ENCODE measurements around the gene HSPB6.
"Not testable (repeated sequence)": the region's sequence is repeated elsewhere in the genome, so short reads cannot be mapped to it uniquely, and the experiment has no call there.

HSPB6 gene

GRCh38 chr19:35731779-35732405 lies 24.9 kb downstream of the HSPB6 start:
- no peak for DNase-seq (ENCODE audit: low read depth)

GRCh38 chr19:35731353-35731752 lies 25.5 kb downstream of the HSPB6 start:
- no peak for DNase-seq (ENCODE audit: low read depth)

- DNase-seq (ENCODE audit: low read depth): no peak
Observed at GRCh38 chr19:35730326-35730725, 26.5 kb downstream of the HSPB6 start.

GRCh38 chr19:35729763-35730162 lies 27.1 kb downstream of the HSPB6 start:
- no peak for DNase-seq (ENCODE audit: low read depth)

- no peak for DNase-seq (ENCODE audit: low read depth)
Observed at GRCh38 chr19:35729021-35729420, 27.8 kb downstream of the HSPB6 start.

- DNase-seq (ENCODE audit: low read depth): no peak
Observed at GRCh38 chr19:35727956-35728706, 28.7 kb downstream of the HSPB6 start.

GRCh38 chr19:35727053-35727955 lies 29.5 kb downstream of the HSPB6 start:
- no peak for DNase-seq (ENCODE audit: low read depth)

GRCh38 chr19:35725216-35725861 lies 31.5 kb downstream of the HSPB6 start:
- no peak for DNase-seq (ENCODE audit: low read depth)

- no peak for DNase-seq (ENCODE audit: low read depth)
Observed at GRCh38 chr19:35724560-35724959, 32.3 kb downstream of the HSPB6 start.

GRCh38 chr19:35724132-35724531 lies 32.7 kb downstream of the HSPB6 start:
- DNase-seq (ENCODE audit: low read depth): not testable (repeated sequence)

- DNase-seq (ENCODE audit: low read depth): no peak
Observed at GRCh38 chr19:35723671-35724070, 33.2 kb downstream of the HSPB6 start.

GRCh38 chr19:35722897-35723296 lies 33.9 kb downstream of the HSPB6 start:
- no peak for DNase-seq (ENCODE audit: low read depth)

- DNase-seq (ENCODE audit: low read depth): no peak
Observed at GRCh38 chr19:35722461-35722860, 34.4 kb downstream of the HSPB6 start.

GRCh38 chr19:35721374-35721773 lies 35.5 kb downstream of the HSPB6 start:
- no peak for DNase-seq (ENCODE audit: low read depth)

GRCh38 chr19:35720648-35721047 lies 36.2 kb downstream of the HSPB6 start:
- no peak for DNase-seq (ENCODE audit: low read depth)

- DNase-seq (ENCODE audit: low read depth): no peak
Observed at GRCh38 chr19:35720163-35720524, 36.7 kb downstream of the HSPB6 start.

- no peak for DNase-seq (ENCODE audit: low read depth)
Observed at GRCh38 chr19:35719402-35720162, 37.2 kb downstream of the HSPB6 start.

GRCh38 chr19:35718345-35719041 lies 38.3 kb downstream of the HSPB6 start:
- peak; percentile 53 for DNase-seq (ENCODE audit: low read depth)

GRCh38 chr19:35717665-35718344 lies 39.0 kb downstream of the HSPB6 start, which contains the start of gene KMT2B:
KMT2B (plus strand) TSS chr19:35718003; CDS start chr19:35718019, 16 bp downstream.
- no peak for DNase-seq (ENCODE audit: low read depth)
